ENCODE results near the gene DOCK1. TPM values are rescaled to one million over a fixed set of nuclear protein-coding genes. Genes with fewer than 3 reads are reported as not detected.

DOCK1 gene
- total RNA-seq, 1 donor from 2014 or later = 72.6 TPM

DNA sequence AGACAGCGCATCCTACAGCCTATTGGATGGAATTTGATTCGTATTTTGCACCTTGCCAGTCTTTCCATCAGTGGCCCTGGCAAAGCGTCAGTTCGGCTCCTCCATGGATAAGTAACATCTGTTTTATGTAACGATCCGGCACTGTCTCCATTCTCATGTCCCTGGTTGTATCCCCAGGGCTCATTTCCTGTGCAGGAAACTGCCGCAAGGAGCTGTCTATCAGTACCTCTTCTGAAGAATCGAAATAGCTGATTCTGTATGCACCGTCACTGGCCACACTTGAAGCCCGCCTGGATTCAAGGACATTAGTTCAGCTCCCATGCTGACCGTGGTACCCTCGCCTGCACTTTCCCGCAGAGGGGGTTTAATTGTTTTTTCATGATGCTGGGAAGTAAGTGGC, 590.8 kb downstream of the DOCK1 start:
- H3K27ac Mint-ChIP-seq = no peak overlapping the region
- no peak overlapping the region for H3K9ac ChIP-seq
- H3K4me3 Mint-ChIP-seq = no peak overlapping the region
- H3K4me1 ChIP-seq = no peaks in the 10 kb centered on the region
- no peaks in the 10 kb centered on the region for H3K9me3 Mint-ChIP-seq
- H3K9me3 ChIP-seq (ENCODE audit: low read depth) = no peaks in the 10 kb centered on the region
- peaks cover 5% of the 10 kb centered on the region for H3K27me3 Mint-ChIP-seq (ENCODE audit: insufficient read depth, low read depth)
- no peaks in the 10 kb centered on the region for H3K79me2 ChIP-seq (ENCODE audit: low read depth)
- H3F3A ChIP-seq (ENCODE audit: low read depth) = no peaks in the 10 kb centered on the region
- no peaks in the 10 kb centered on the region for H4K20me1 ChIP-seq (ENCODE audit: low read depth)
- no peak overlapping the region for H3K4me2 ChIP-seq
- TF ChIP-seq CTCF (IDR thresholded peaks at IDR 0.05) = no peak
- TF ChIP-seq EZH2phosphoT487 (IDR thresholded peaks at IDR 0.05) = no peak
- TF ChIP-seq EZH2 (IDR thresholded peaks at IDR 0.05) = no peak
- peaks cover 39% of the 10 kb centered on the region for H3K4me1 Mint-ChIP-seq
- no peaks in the 10 kb centered on the region for H3K27me3 ChIP-seq
- H3K36me3 Mint-ChIP-seq = no peaks in the 10 kb centered on the region
- H3K36me3 ChIP-seq = no peaks in the 10 kb centered on the region
- H3K4me3 ChIP-seq = no peak overlapping the region
- H2AFZ ChIP-seq (replicated peaks) = no peak overlapping the region
- no peak for DNase-seq (ENCODE audit: low spot score)
- no peak overlapping the region for H3K27ac ChIP-seq

- no peaks in the 10 kb centered on the region for H3K79me2 ChIP-seq (ENCODE audit: low read depth)
- TF ChIP-seq CTCF (IDR thresholded peaks at IDR 0.05) (no peak), EZH2 (IDR thresholded peaks at IDR 0.05) (no peak), EZH2phosphoT487 (IDR thresholded peaks at IDR 0.05) (no peak)
- no peak overlapping the region for H3K4me3 Mint-ChIP-seq
- no peak for DNase-seq (ENCODE audit: low spot score)
- H3K9me3 Mint-ChIP-seq = no peaks in the 10 kb centered on the region
- H3K4me3 ChIP-seq = no peak overlapping the region
- peaks cover 5% of the 10 kb centered on the region for H3K27me3 Mint-ChIP-seq (ENCODE audit: insufficient read depth, low read depth)
- H4K20me1 ChIP-seq (ENCODE audit: low read depth) = no peaks in the 10 kb centered on the region
- no peak overlapping the region for H3K27ac ChIP-seq
- no peak overlapping the region for H3K9ac ChIP-seq
- H3K4me1 Mint-ChIP-seq = peaks cover 39% of the 10 kb centered on the region
- H3K27me3 ChIP-seq = no peaks in the 10 kb centered on the region
- H3F3A ChIP-seq (ENCODE audit: low read depth) = no peaks in the 10 kb centered on the region
- no peak overlapping the region for H3K4me2 ChIP-seq
- no peaks in the 10 kb centered on the region for H3K36me3 Mint-ChIP-seq
- peak overlapping the region; percentile 7 for H3K27ac Mint-ChIP-seq
- no peaks in the 10 kb centered on the region for H3K4me1 ChIP-seq
- H3K9me3 ChIP-seq (ENCODE audit: low read depth) = no peaks in the 10 kb centered on the region
- no peak overlapping the region for H2AFZ ChIP-seq (replicated peaks)
- H3K36me3 ChIP-seq = no peaks in the 10 kb centered on the region
Observed at GRCh38 chr10:127497685-127498084, 592.5 kb downstream of the DOCK1 start.

DNA sequence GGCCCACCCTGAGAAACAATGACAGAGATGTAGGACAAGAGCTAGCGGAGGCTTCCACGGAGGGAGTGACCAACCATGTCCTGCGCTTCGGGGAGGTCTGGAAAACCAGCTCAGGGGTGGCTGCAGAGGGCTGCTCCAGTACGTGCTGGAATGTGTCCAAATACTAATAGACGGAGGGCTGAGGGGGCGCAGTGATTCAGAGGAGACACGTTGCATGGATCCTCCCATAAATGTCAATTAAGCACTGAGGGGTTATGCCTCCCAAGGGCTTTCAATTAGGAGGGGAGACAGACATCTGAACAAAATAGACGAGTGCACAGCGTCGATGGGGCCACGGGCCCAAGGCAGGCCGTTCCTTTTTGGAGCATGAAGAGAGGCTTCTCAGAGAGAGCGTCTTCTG, 592.9 kb downstream of the DOCK1 start:
- no peaks in the 10 kb centered on the region for H3K36me3 Mint-ChIP-seq
- Histone ChIP-seq H2AFZ (replicated peaks) (no peak overlapping the region), H3K79me2 (ENCODE audit: low read depth) (no peaks in the 10 kb centered on the region), H4K20me1 (ENCODE audit: low read depth) (no peaks in the 10 kb centered on the region), H3K9me3 (ENCODE audit: low read depth) (no peaks in the 10 kb centered on the region), H3K36me3 (no peaks in the 10 kb centered on the region), H3K4me1 (no peaks in the 10 kb centered on the region), H3K4me2 (no peak overlapping the region), H3K9ac (no peak overlapping the region), H3K27me3 (no peaks in the 10 kb centered on the region), H3K4me3 (no peak overlapping the region), H3F3A (ENCODE audit: low read depth) (no peaks in the 10 kb centered on the region), H3K27ac (no peak overlapping the region)
- no peak for DNase-seq (ENCODE audit: low spot score)
- H3K27me3 Mint-ChIP-seq (ENCODE audit: insufficient read depth, low read depth) = peaks cover 5% of the 10 kb centered on the region
- TF ChIP-seq CTCF (IDR thresholded peaks at IDR 0.05) = no peak
- TF ChIP-seq EZH2phosphoT487 (IDR thresholded peaks at IDR 0.05) = no peak
- no peak for TF ChIP-seq EZH2 (IDR thresholded peaks at IDR 0.05)
- H3K27ac Mint-ChIP-seq = peak overlapping the region; percentile 7
- peaks cover 36% of the 10 kb centered on the region for H3K4me1 Mint-ChIP-seq
- H3K9me3 Mint-ChIP-seq = no peaks in the 10 kb centered on the region
- no peak overlapping the region for H3K4me3 Mint-ChIP-seq
